Breast epithelium (tissue), 4 donors: ENCODE results near the gene KHDRBS1. TPM values are rescaled to one million over a fixed set of nuclear protein-coding genes. Genes with fewer than 3 reads are reported as not detected.
"Not testable (repeated sequence)": the region's sequence is repeated elsewhere in the genome, so short reads cannot be mapped to it uniquely, and the experiment has no call there.

ENCODE experiments used
- DNase-seq, 2 donors: peaks; one replicate each; pipeline ENCODE4 v3.0.0-alpha.2; 2019; ENCODE audit warnings: low spot score in 2 of 2
- H3K27ac ChIP-seq, 2 donors: fragments of 200-600 bp; sonication (generic) in 1 of 2; one replicate each; pipeline ENCODE4 v1.5.1; 2016 to 2019; ENCODE audit warnings: mild to moderate bottlenecking in 1 of 2
- H3K27me3 ChIP-seq, 2 donors: fragments of 200-600 bp; sonication (generic) in 1 of 2; one replicate each; pipeline versions ENCODE4 v1.5.1 to v1.6.0; 2017 to 2019; ENCODE audit warnings: control low read depth in 1 of 2, mild to moderate bottlenecking in 1 of 2
- H3K36me3 ChIP-seq: fragments of 200-600 bp; one replicate; pipeline ENCODE4 v1.5.1; 2019
- H3K4me1 ChIP-seq, 2 donors: fragments of 200-600 bp; sonication (generic); one replicate each; pipeline ENCODE4 v1.5.1; 2016 to 2019; ENCODE audit warnings: control low read depth in 1 of 2
- H3K4me3 ChIP-seq, 3 donors: fragments of 200-600 bp; sonication (generic); 1 replicate in 2 of 3; 2 replicates in 1 of 3; pipeline ENCODE4 v1.5.1; 2016 to 2019; ENCODE audit warnings: mild to moderate bottlenecking in 3 of 3, moderate library complexity in 2 of 3
- H3K9me3 ChIP-seq, 2 donors: fragments of 200-600 bp; sonication (generic) in 1 of 2; one replicate each; pipeline ENCODE4 v1.5.1; 2016 to 2019; ENCODE audit warnings: control low read depth in 1 of 2
- CTCF ChIP-seq, 3 donors: fragments of 450-650 bp; IDR thresholded peaks; one replicate each; pipeline ENCODE4 v1.5.1; 2016 to 2017; ENCODE audit warnings: antibody characterized with exemption in 3 of 3, mild to moderate bottlenecking in 3 of 3, moderate library complexity in 3 of 3
- POLR2A ChIP-seq: fragments of 450-650 bp; IDR thresholded peaks from one replicate; pipeline ENCODE4 v1.6.1; 2016; ENCODE audit warnings: antibody characterized with exemption, mild to moderate bottlenecking, moderate library complexity
- POLR2AphosphoS5 ChIP-seq, 3 donors: sonication (generic); formaldehyde crosslinking; IDR thresholded peaks; one replicate each; pipeline ENCODE4 v1.6.1; 2017; ENCODE audit warnings: antibody characterized with exemption in 3 of 3
- intact Hi-C: fragments of 100-400 bp; cut with DNase I; formaldehyde crosslinking; loops from one replicate; pipeline ENCODE4 v1.15.1; 2023; ENCODE audit warnings: low total_unique reads
- total RNA-seq, 3 donors: library from RNA; depleted of rRNA; stranded (reverse); fragments of >200 nt; gene quantifications; one replicate each; pipeline ENCODE4 v1.1.0, GENCODE V29; 2016

The KHDRBS1 gene
- total RNA-seq, 3 donors from 2014 or later, result 58.2 to 78.7 (median 66.9) TPM

GRCh38 chr1:32074841-32075240 is 61.2 kb downstream of the KHDRBS1 start:
- Histone ChIP-seq H3K27me3 (no peaks in the 10 kb centered on the region), H3K9me3 (no peaks in the 10 kb centered on the region), H3K36me3 (no peaks in the 10 kb centered on the region), H3K4me1 (no peaks in the 10 kb centered on the region), H3K4me3 (no peak overlapping the region), H3K27ac (no peak overlapping the region)
- DNase-seq, result no peak
- intact Hi-C loops, result no loop called here
- TF ChIP-seq POLR2A (no peak), POLR2AphosphoS5 (IDR thresholded peaks at IDR 0.05) (no peak), CTCF (IDR thresholded peaks at IDR 0.05) (no peak)

- H3K27me3 ChIP-seq, result no peaks in the 10 kb centered on the region
- TF ChIP-seq CTCF (IDR thresholded peaks at IDR 0.05) (no peak), POLR2AphosphoS5 (IDR thresholded peaks at IDR 0.05) (no peak), POLR2A (no peak)
- no peaks in the 10 kb centered on the region for H3K36me3 ChIP-seq
- no peak overlapping the region for H3K4me3 ChIP-seq
- intact Hi-C loops, result no loop called here
- no peaks in the 10 kb centered on the region for H3K9me3 ChIP-seq
- no peak overlapping the region for H3K27ac ChIP-seq
- H3K4me1 ChIP-seq, result no peaks in the 10 kb centered on the region
- DNase-seq, result no peak
Observed at GRCh38 chr1:32077451-32077850, 63.8 kb downstream of the KHDRBS1 start.

- no peak overlapping the region for H3K27ac ChIP-seq
- no peak for DNase-seq
- H3K9me3 ChIP-seq, result no peaks in the 10 kb centered on the region
- intact Hi-C loops, result no loop called here
- no peaks in the 10 kb centered on the region for H3K4me1 ChIP-seq
- TF ChIP-seq POLR2AphosphoS5 (IDR thresholded peaks at IDR 0.05) (no peak), CTCF (IDR thresholded peaks at IDR 0.05) (no peak), POLR2A (no peak)
- H3K4me3 ChIP-seq, result no peak overlapping the region
- no peaks in the 10 kb centered on the region for H3K27me3 ChIP-seq
- no peaks in the 10 kb centered on the region for H3K36me3 ChIP-seq
Observed at GRCh38 chr1:32082022-32082421, 68.4 kb downstream of the KHDRBS1 start.

- H3K36me3 ChIP-seq, intact Hi-C loops, H3K27me3 ChIP-seq: not testable (repeated sequence)
Observed at GRCh38 chr1:32086381-32086780, 72.7 kb downstream of the KHDRBS1 start.

GRCh38 chr1:32091176-32091575 is 77.5 kb downstream of the KHDRBS1 start:
- TF ChIP-seq POLR2A (no peak), POLR2AphosphoS5 (IDR thresholded peaks at IDR 0.05) (no peak), CTCF (IDR thresholded peaks at IDR 0.05) (no peak)
- no peaks in the 10 kb centered on the region for H3K27me3 ChIP-seq
- intact Hi-C loops, result no loop called here
- no peaks in the 10 kb centered on the region for H3K4me1 ChIP-seq
- H3K36me3 ChIP-seq, result no peaks in the 10 kb centered on the region
- DNase-seq, result no peak
- H3K9me3 ChIP-seq, result no peaks in the 10 kb centered on the region
- no peak overlapping the region for H3K4me3 ChIP-seq
- no peak overlapping the region for H3K27ac ChIP-seq

More at GRCh38 chr1:32086381-32086780, 72.7 kb downstream of the KHDRBS1 start:
- not testable (repeated sequence) for H3K4me1 ChIP-seq, H3K9me3 ChIP-seq, H3K27ac ChIP-seq, DNase-seq, H3K4me3 ChIP-seq

- no peak for DNase-seq
- Histone ChIP-seq H3K9me3 (no peaks in the 10 kb centered on the region), H3K4me3 (no peak overlapping the region), H3K4me1 (no peaks in the 10 kb centered on the region), H3K36me3 (no peaks in the 10 kb centered on the region), H3K27ac (no peak overlapping the region), H3K27me3 (no peaks in the 10 kb centered on the region)
- intact Hi-C loops, result no loop called here
- TF ChIP-seq POLR2A (no peak), CTCF (IDR thresholded peaks at IDR 0.05) (no peak), POLR2AphosphoS5 (IDR thresholded peaks at IDR 0.05) (no peak)
Observed at GRCh38 chr1:32091591-32091990, 77.9 kb downstream of the KHDRBS1 start.
